GM21737 (cell line): ENCODE data around the gene NBPF20.
"Not testable (repeated sequence)": the region's sequence is repeated elsewhere in the genome, so short reads cannot be mapped to it uniquely, and the experiment has no call there.

Experiments used
- ATAC-seq: cut with Tn5 transposase; IDR thresholded peaks from one replicate; pipeline ENCODE4 v1.9.1; 2021; ENCODE audit warnings: mild to moderate bottlenecking, moderate library complexity; ENCODE audit not compliant: unreplicated experiment

The NBPF20 gene

DNA sequence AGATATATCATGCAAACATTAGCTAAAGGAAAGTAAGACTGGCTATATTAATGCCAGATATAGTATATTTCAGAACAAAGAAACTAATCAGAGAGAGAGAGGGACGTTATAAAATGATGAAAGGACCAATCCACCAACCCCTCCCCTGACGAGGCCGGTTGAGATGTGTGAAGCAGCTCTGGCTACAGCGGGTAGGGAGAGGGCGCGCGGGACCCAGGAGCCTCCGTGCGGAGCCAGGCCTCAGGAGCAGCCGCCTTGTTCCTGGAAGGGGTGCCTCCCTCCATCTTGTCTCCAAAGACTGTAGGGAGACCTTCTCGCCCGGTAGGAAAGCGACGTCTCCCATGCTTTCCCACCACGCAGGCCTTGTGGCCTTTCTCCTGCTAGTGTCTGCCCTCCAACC lies 5.4 kb upstream of the NBPF20 start:
- ATAC-seq = not testable (repeated sequence)

DNA sequence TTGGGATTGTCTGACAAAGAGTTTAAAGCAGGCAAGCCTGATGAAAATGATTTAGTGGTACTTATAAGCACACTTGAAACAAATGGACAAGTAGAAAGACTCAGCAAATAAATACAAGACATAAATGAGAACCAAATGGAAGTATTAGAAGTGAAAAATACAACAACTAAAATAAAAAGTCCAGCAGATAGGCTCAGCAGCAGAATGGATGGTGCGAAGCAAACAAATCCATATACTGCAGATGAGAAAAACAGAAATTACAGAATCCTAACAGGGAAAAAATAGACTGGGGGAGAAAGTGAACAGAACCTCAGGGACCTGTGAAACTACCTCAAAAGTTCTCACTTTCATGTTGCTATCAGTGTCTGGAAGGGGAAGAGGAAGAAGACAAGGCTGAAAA lies 3.9 kb upstream of the NBPF20 start:
- not testable (repeated sequence) for ATAC-seq

DNA sequence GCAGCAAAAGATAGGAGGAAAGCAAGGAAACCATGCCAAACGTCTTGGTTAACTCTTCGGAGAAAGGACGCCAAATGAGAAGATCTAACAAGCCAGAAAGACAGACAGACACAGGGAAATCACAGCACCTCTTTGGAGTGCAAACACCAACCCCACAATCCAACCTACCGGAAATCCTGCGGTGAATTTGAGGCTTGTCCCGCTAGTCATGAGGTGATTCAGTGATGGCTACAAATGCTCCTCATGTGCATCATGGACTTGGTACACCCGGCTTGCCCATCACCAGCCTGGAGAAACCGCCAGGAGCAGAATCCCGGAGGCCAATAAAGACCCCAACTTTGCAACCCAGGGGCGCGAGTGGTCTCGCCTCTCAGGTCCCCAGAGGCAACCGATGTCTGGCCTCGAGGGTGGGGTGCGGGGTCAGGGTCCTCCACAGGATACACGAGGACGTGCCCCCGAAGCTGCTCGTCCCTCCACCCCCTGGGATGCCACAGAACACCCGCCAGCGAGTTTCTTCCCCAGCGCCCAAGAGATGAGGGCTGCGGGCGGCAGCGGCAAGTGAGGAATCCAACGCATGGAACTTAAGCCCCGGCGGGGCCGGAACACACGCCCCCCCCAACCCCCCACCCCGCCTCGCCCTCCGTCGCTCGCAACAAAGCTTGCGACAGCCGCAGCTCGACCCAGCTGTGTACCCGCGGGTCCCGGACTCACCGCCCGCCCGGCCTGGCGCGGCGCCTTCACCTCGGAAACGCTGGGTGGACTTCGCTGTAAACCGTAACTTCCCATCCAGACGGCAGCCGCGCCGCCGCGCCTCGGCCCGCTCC lies 579 bp downstream of the NBPF20 start:
- peak; percentile 40 for ATAC-seq

DNA sequence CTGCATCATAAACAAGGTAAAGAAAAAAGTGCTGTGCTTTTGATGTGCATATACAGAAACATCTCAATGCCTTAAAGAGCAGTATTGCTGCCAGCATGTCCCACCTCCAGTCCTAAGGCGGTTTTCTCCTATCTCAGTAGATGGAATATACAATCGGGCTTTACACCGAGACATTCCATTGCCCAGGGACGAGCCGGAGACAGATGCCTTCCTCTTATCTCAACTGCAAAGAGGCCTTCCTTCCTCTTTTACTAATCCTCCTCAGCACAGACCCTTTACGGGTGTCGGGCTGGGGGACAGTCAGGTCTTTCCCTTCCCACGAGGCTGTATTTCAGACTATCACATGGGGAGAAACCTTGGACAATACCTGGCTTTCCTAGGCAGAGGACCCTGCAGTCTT lies 10.3 kb downstream of the NBPF20 start:
- ATAC-seq = not testable (repeated sequence)

DNA sequence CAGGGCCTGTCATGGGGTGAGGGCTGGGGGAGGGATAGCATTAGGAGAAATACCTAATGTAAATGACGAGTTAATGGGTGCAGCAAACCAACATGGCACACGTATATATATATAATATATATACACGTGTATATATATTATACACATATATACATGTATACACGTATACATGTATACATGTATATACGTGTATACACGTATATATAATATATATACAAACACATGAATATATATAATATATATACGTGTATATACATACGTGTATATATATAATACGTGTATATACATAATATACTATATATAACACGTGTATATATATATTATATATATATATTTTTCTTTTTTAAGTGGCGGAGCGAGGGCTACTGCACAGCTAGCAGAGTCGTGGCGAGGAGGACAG lies 18.1 kb downstream of the NBPF20 start:
- ATAC-seq = not testable (repeated sequence)

DNA sequence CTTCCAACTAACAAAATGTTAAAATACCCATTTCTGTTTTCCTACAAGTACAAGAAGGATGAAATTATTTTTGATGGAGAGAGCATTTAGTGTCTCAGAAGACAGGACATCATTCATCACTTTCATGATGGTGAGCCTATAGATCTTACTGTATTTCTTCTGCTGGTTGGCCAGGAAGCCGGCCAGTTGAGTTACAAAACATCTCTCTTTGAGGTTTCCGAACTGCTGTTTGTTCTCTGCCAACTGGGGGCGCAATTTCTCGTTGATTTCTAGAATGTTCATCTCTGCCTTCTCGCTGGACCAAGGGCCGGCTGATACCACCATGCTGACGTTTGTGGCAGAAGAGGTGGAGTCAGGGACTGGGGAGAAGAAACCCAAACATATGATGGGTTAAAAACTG lies 20.5 kb downstream of the NBPF20 start:
- not testable (repeated sequence) for ATAC-seq

DNA sequence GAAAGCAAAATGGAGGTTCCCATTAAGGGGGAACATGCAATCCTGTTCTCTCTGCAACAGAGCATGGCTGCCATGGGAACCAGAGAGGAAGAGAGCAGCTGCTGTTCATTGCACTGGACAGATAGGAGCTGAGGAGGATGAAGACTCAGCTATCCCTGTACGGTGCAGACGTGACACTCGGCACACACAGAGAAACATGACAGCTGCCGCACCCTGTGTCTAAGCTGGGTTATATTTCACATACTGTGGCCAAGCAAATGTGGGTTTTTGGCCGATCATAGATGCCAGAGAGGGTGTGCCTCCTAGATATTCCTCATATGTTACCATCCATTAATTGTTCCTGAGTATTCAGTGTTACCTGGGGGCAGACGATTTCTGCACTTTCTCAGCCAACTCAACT lies 24.7 kb downstream of the NBPF20 start:
- not testable (repeated sequence) for ATAC-seq
